HepG2 (cell line): ENCODE results near the gene CAPN15. TPM values are rescaled to one million over a fixed set of nuclear protein-coding genes. Genes with fewer than 3 reads are reported as not detected.
A peak's percentile ranks its signal among the peaks of the same experiment; 100 is the strongest.

Experiments used
- ARID4A ChIP-seq: sonication (generic); formaldehyde crosslinking; IDR thresholded peaks from 2 replicates; pipeline ENCODE4 v1.5.0; 2020; ENCODE audit warnings: mild to moderate bottlenecking, missing genetic modification reagents, borderline replicate concordance
- DNMT3B ChIP-seq: conservative IDR thresholded peaks from 2 replicates; pipeline ENCODE4 v1.6.1; 2016; ENCODE audit warnings: missing biosample characterization, control low read depth
- ERF ChIP-seq: IDR thresholded peaks from 2 replicates; pipeline ENCODE4 v1.6.1; 2018; ENCODE audit warnings: missing biosample characterization, missing genetic modification reagents
- HNRNPL ChIP-seq: fragments of 200-400 bp; formaldehyde crosslinking; IDR thresholded peaks from 2 replicates; pipeline ENCODE4 v1.6.1; 2017; ENCODE audit warnings: mild to moderate bottlenecking, low read depth, low read length
- KDM3A ChIP-seq: IDR thresholded peaks from 2 replicates; pipeline ENCODE4 v1.6.1; 2018; ENCODE audit warnings: low read depth, missing compliant biosample characterization
- KDM6A ChIP-seq: IDR thresholded peaks from 2 replicates; pipeline ENCODE4 v1.6.1; 2016; ENCODE audit warnings: low read depth
- MATR3 ChIP-seq: sonication (generic); formaldehyde crosslinking; IDR thresholded peaks from 2 replicates; pipeline ENCODE4 v1.4.0; 2020; ENCODE audit warnings: missing genetic modification reagents
- MXD1 ChIP-seq: sonication (generic); formaldehyde crosslinking; IDR thresholded peaks from 2 replicates; pipeline ENCODE4 v1.4.0; 2020; ENCODE audit warnings: mild to moderate bottlenecking, missing genetic modification reagents
- MXI1 ChIP-seq: IDR thresholded peaks from 3 replicates; pipeline ENCODE4 v1.6.1; 2012; ENCODE audit warnings: low read depth, low read length, inconsistent platforms, borderline replicate concordance
- PCBP2 ChIP-seq: fragments of 200-400 bp; formaldehyde crosslinking; optimal IDR thresholded peaks from 2 replicates; pipeline ENCODE3; 2018; ENCODE audit warnings: low read length, low read depth; ENCODE audit not compliant: poor library complexity, severe bottlenecking
- POLR2AphosphoS2 ChIP-seq: IDR thresholded peaks from 2 replicates; pipeline ENCODE4 v1.6.1; 2011; ENCODE audit warnings: low read depth, low read length, improper control_type of control experiment
- RBM39 ChIP-seq: fragments of 200-400 bp; formaldehyde crosslinking; IDR thresholded peaks from one replicate; pipeline ENCODE4 v1.6.1; 2018; ENCODE audit warnings: antibody characterized with exemption, mild to moderate bottlenecking, low read depth, low read length; ENCODE audit not compliant: poor library complexity, severe bottlenecking
- UBTF ChIP-seq: sonication (generic); formaldehyde crosslinking; IDR thresholded peaks from 2 replicates; pipeline ENCODE4 v1.4.0; 2020; ENCODE audit warnings: mild to moderate bottlenecking, missing genetic modification reagents
- XRCC5 ChIP-seq: fragments of 200-400 bp; formaldehyde crosslinking; optimal IDR thresholded peaks from 2 replicates; pipeline ENCODE3; 2017; ENCODE audit warnings: mild to moderate bottlenecking, low read length
- ZBTB7B ChIP-seq: sonication (generic); formaldehyde crosslinking; IDR thresholded peaks from 2 replicates; pipeline ENCODE4 v1.4.0; 2020; ENCODE audit warnings: missing genetic modification reagents
- ZHX1 ChIP-seq: sonication (generic); formaldehyde crosslinking; IDR thresholded peaks from 2 replicates; pipeline ENCODE4 v1.8.1; 2022; ENCODE audit warnings: low read depth, mild to moderate bottlenecking, missing genetic modification reagents
- ZNF292 ChIP-seq: sonication (generic); formaldehyde crosslinking; IDR thresholded peaks from 2 replicates; pipeline ENCODE4 v1.8.1; 2022; ENCODE audit warnings: mild to moderate bottlenecking, low read depth, missing genetic modification reagents, borderline replicate concordance
- ZNF567 ChIP-seq: sonication (generic); formaldehyde crosslinking; IDR thresholded peaks from 2 replicates; pipeline ENCODE4 v1.8.1; 2023; ENCODE audit warnings: mild to moderate bottlenecking, missing genetic modification reagents, borderline replicate concordance
- polyA plus RNA-seq, 8 experiments: library from polyadenylated mRNA; depleted of rRNA in 3 of 8; stranded (reverse) in 7 of 8; unstranded in 1 of 8; fragments of >200 nt; fragmentation: Illumina TruSeq in 4 of 8; extraction: Trizol in 4 of 8; gene quantifications; 2 replicates each; pipeline versions ENCODE4 v1.2.1 to v1.2.3, GENCODE V29; 2011 to 2016; ENCODE audit warnings: low read depth in 4 of 8, missing spikeins in 1 of 8, mixed read lengths in 1 of 8; ENCODE audit not compliant: insufficient read depth in 1 of 8
- total RNA-seq, 5 experiments: library from RNA; depleted of rRNA; stranded (reverse); fragments of >200 nt; fragmentation: Illumina TruSeq; extraction: Trizol; gene quantifications; 2 replicates each; pipeline ENCODE4 v1.2.3, GENCODE V29; 2016; ENCODE audit warnings: low read depth in 1 of 5

The CAPN15 gene
- total and polyA plus RNA-seq, 2 of the 13 experiments (the other 11 are each of a cell fraction or from before 2014, with no cell fraction given), result 14.9 to 24.5 TPM

GRCh38 chr16:543301-544164 is 16.0 kb downstream of the CAPN15 start (continued):
- peak; percentile 81; the same call in 1 of the 2 replicates for TF ChIP-seq ZHX1 (CRISPR knock-in tag)
- peak; percentile 86 for TF ChIP-seq ARID4A
- no peak for TF ChIP-seq MATR3 (CRISPR knock-in tag)
- TF ChIP-seq KDM6A, result peak; percentile 40; the same call in 1 of the 2 replicates
- TF ChIP-seq ZNF292 (CRISPR knock-in tag), result no peak
- peak; percentile 78; the same call in 1 of the 2 replicates for TF ChIP-seq DNMT3B
- peak; percentile 80; the same call in 2 of the 3 replicates for TF ChIP-seq MXI1
- TF ChIP-seq RBM39, result no peak
- peak; percentile 93 for TF ChIP-seq HNRNPL
- TF ChIP-seq KDM3A (CRISPR knock-in tag), result peak; percentile 69; the same call in 1 of the 2 replicates
- TF ChIP-seq ERF (CRISPR knock-in tag), result peak; percentile 43; the same call in 1 of the 2 replicates
- TF ChIP-seq POLR2AphosphoS2, result no peak
- no peak for TF ChIP-seq PCBP2
- peak; percentile 87 for TF ChIP-seq ZBTB7B (CRISPR knock-in tag)
- TF ChIP-seq ZNF567 (CRISPR knock-in tag), result no peak
- TF ChIP-seq XRCC5, result peak; percentile 72
- peak; percentile 77 for TF ChIP-seq UBTF (CRISPR knock-in tag)
- TF ChIP-seq MXD1 (CRISPR knock-in tag), result peak; percentile 51; the same call in 1 of the 2 replicates
